ENCODE measurements around the gene LCN6. TPM values are rescaled to one million over a fixed set of nuclear protein-coding genes. Genes with fewer than 3 reads are reported as not detected.
A peak's percentile ranks its signal among the peaks of the same experiment; 100 is the strongest.

LCN6 gene
- total and polyA plus RNA-seq, 9 of the 15 experiments (the other 6 are each of a cell fraction or from before 2014, with no cell fraction given) = 0.10 to 0.45 (median 0.37) TPM; not detected in 5

GRCh38 chr9:136787690-136788400 lies 39.5 kb upstream of the LCN6 start (continued):
- no peak for TF ChIP-seq ZNF280B (CRISPR knock-in tag; IDR thresholded peaks at IDR 0.05)
- TF ChIP-seq CAMTA2 (CRISPR knock-in tag; conservative IDR thresholded peaks at IDR 0.05) = no peak
- TF ChIP-seq CBFA2T2 (conservative IDR thresholded peaks at IDR 0.05) = 0 out of 2 replicates have a peak, but pooled peaks have one; percentile 16
- TF ChIP-seq STAT5A (IDR thresholded peaks at IDR 0.05; ENCODE audit: borderline replicate concordance, low read length) = no peak
- peak in 1 of 2 experiments; percentile 10; a peak in 1 of 4 replicates for TF ChIP-seq SRF (CRISPR knock-in tag; IDR thresholded peaks at IDR 0.05)
- TF ChIP-seq LARP7 (IDR thresholded peaks at IDR 0.05) = no peak
- no peak for TF ChIP-seq DNMT1 (IDR thresholded peaks at IDR 0.05)
- no peak for TF ChIP-seq CGGBP1 (CRISPR knock-in tag; IDR thresholded peaks at IDR 0.05)
- TF ChIP-seq ETV6 (IDR thresholded peaks at IDR 0.05; ENCODE audit: borderline replicate concordance in 1 of 2, low read depth in 2 of 2, low read length in 1 of 2) = no peak
- no peak for TF ChIP-seq ETV6 (CRISPR knock-in tag; IDR thresholded peaks at IDR 0.05; ENCODE audit: borderline replicate concordance)
- 0 out of 4 replicates have a peak, but pooled peaks of 1 of the 2 experiments have one; percentile 39 for TF ChIP-seq UBTF (IDR thresholded peaks at IDR 0.05; ENCODE audit: borderline replicate concordance in 1 of 2, low read depth in 2 of 2, low read length in 2 of 2)
- peak in 1 of 2 experiments; percentile 31; a peak in 1 of 4 replicates for TF ChIP-seq TEAD1 (CRISPR knock-in tag; IDR thresholded peaks at IDR 0.05)
- no peak for TF ChIP-seq HINFP (tag; conservative IDR thresholded peaks at IDR 0.05; ENCODE audit: low read depth)
- no peak for TF ChIP-seq RBFOX2 (IDR thresholded peaks at IDR 0.05; ENCODE audit: low read depth, low read length)
- no peak for TF ChIP-seq ZNF324 (CRISPR knock-in tag; IDR thresholded peaks at IDR 0.05)
- peak; percentile 71; the same call in 1 of the 2 replicates for TF ChIP-seq CTBP1 (IDR thresholded peaks at IDR 0.05; ENCODE audit: borderline replicate concordance)
- TF ChIP-seq TOE1 (IDR thresholded peaks at IDR 0.05; ENCODE audit: borderline replicate concordance) = 0 out of 2 replicates have a peak, but pooled peaks have one; percentile 15
- no peak for TF ChIP-seq TOE1 (CRISPR knock-in tag; IDR thresholded peaks at IDR 0.05; ENCODE audit: borderline replicate concordance, low read depth)
- TF ChIP-seq CBX3 (IDR thresholded peaks at IDR 0.05; ENCODE audit: borderline replicate concordance in 1 of 2, low read length in 2 of 2) = no peak
- TF ChIP-seq NR2C1 (IDR thresholded peaks at IDR 0.05) = no peak
- no peak for TF ChIP-seq NR2C1 (tag; IDR thresholded peaks at IDR 0.05)
- TF ChIP-seq JUN (IDR thresholded peaks at IDR 0.05; ENCODE audit: borderline replicate concordance, low read depth, low read length) = no peak
- TF ChIP-seq JUN (CRISPR knock-in tag; IDR thresholded peaks at IDR 0.05; ENCODE audit: borderline replicate concordance) = no peak
- TF ChIP-seq NCOA6 (IDR thresholded peaks at IDR 0.05) = no peak

All from K562 (cell line).